PC-3 (cell line): ENCODE data around the gene ABCC3.

Source experiments
- EZH2 ChIP-seq: fragments of 300-600 bp; sonication (generic); IDR thresholded peaks from one replicate; pipeline ENCODE4 v1.6.1; 2017; ENCODE audit warnings: antibody characterized with exemption, mild to moderate bottlenecking, low read length; ENCODE audit not compliant: unreplicated experiment
- TF ChIP-seq, protein P1 (sequence below): fragments of 300-600 bp; sonication (generic); conservative IDR thresholded peaks from 2 replicates; pipeline ENCODE4 v1.5.1; 2017; ENCODE audit warnings: antibody characterized with exemption, low read depth, mild to moderate bottlenecking, low read length

DNA sequence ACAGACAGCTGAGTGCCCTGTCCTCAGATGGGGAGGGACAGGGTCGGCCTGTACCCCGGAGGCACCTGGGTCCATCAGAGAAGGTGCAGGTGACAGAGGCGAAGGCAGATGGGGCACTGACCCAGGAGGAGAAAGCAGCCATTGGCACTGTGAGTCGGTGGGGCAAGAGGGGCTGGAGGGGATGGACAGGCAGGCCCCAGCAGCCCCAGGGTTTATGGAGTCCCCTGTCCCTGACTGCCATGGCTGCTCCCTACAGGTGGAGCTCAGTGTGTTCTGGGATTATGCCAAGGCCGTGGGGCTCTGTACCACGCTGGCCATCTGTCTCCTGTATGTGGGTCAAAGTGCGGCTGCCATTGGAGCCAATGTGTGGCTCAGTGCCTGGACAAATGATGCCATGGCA lies 40.9 kb downstream of the ABCC3 start:
- TF ChIP-seq, protein P1, sequence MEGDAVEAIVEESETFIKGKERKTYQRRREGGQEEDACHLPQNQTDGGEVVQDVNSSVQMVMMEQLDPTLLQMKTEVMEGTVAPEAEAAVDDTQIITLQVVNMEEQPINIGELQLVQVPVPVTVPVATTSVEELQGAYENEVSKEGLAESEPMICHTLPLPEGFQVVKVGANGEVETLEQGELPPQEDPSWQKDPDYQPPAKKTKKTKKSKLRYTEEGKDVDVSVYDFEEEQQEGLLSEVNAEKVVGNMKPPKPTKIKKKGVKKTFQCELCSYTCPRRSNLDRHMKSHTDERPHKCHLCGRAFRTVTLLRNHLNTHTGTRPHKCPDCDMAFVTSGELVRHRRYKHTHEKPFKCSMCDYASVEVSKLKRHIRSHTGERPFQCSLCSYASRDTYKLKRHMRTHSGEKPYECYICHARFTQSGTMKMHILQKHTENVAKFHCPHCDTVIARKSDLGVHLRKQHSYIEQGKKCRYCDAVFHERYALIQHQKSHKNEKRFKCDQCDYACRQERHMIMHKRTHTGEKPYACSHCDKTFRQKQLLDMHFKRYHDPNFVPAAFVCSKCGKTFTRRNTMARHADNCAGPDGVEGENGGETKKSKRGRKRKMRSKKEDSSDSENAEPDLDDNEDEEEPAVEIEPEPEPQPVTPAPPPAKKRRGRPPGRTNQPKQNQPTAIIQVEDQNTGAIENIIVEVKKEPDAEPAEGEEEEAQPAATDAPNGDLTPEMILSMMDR, result no peak
- TF ChIP-seq EZH2, result no peak
